ENCODE data around the gene CBFA2T3. TPM values are rescaled to one million over a fixed set of nuclear protein-coding genes. Genes with fewer than 3 reads are reported as not detected.

CBFA2T3 gene
- total RNA-seq, 6 experiments from 2014 or later, result 2.5 to 9.8 (median 4.2) TPM

GRCh38 chr16:88869673-88869980 is 107.4 kb downstream of the CBFA2T3 start:
- H3K4me1 ChIP-seq, result no peaks in the 10 kb centered on the region
- no peak for DNase-seq
- intact Hi-C loops (cut with DNase I), result loop anchor here in 1 of 2 donors (10.0 kb wide), 1 partner anchor 55 kb away; the partner anchor contains the start of gene APRT
- H3K9me3 ChIP-seq, result no peaks in the 10 kb centered on the region
- H3K36me3 ChIP-seq, result no peaks in the 10 kb centered on the region
- TF ChIP-seq CTCF (IDR thresholded peaks at IDR 0.05) (no peak), POLR2A (IDR thresholded peaks at IDR 0.05) (no peak)
- H3K4me3 ChIP-seq, result no peak overlapping the region
- ATAC-seq, result no peak
- no CpG with 5 or more reads among the region's 9 CpGs for WGBS (ENCODE audit: insufficient coverage, low coverage, low lambda C conversion rate, missing lambda C conversion rate)
- H3K27ac ChIP-seq, result no peak overlapping the region
- no peaks in the 10 kb centered on the region for H3K27me3 ChIP-seq

GRCh38 chr16:88868974-88869672 is 107.9 kb downstream of the CBFA2T3 start:
- 74% methylated on average over 5 of the region's 27 CpGs for WGBS (ENCODE audit: insufficient coverage, low coverage, low lambda C conversion rate, missing lambda C conversion rate)
- ATAC-seq, result no peak
- no peak for DNase-seq
- Histone ChIP-seq H3K27ac (no peak overlapping the region), H3K4me1 (no peaks in the 10 kb centered on the region), H3K9me3 (no peaks in the 10 kb centered on the region), H3K36me3 (no peaks in the 10 kb centered on the region), H3K4me3 (no peak overlapping the region), H3K27me3 (no peaks in the 10 kb centered on the region)
- intact Hi-C loops (cut with DNase I), result loop anchor here in 1 of 2 donors (10.0 kb wide), 1 partner anchor 54 kb away; the partner anchor contains the start of gene APRT
- TF ChIP-seq POLR2A (IDR thresholded peaks at IDR 0.05), result no peak
- no peak for TF ChIP-seq CTCF (IDR thresholded peaks at IDR 0.05)

- Histone ChIP-seq H3K27ac (no peak overlapping the region), H3K36me3 (no peaks in the 10 kb centered on the region), H3K4me3 (no peak overlapping the region), H3K27me3 (no peaks in the 10 kb centered on the region), H3K4me1 (no peaks in the 10 kb centered on the region), H3K9me3 (no peaks in the 10 kb centered on the region)
- intact Hi-C loops (cut with DNase I), result loop anchor here in 1 of 2 donors (10.0 kb wide), 1 partner anchor 53 kb away; the partner anchor contains the start of gene APRT
- ATAC-seq, result no peak
- no peak for TF ChIP-seq CTCF (IDR thresholded peaks at IDR 0.05)
- TF ChIP-seq POLR2A (IDR thresholded peaks at IDR 0.05), result no peak
- WGBS (ENCODE audit: insufficient coverage, low coverage, low lambda C conversion rate, missing lambda C conversion rate), result 73% methylated on average over 6 of the region's 24 CpGs
- DNase-seq, result no peak
Observed at GRCh38 chr16:88867581-88868246, 109.3 kb downstream of the CBFA2T3 start.

- Histone ChIP-seq H3K9me3 (no peaks in the 10 kb centered on the region), H3K27ac (no peak within 1 kb of the TSS), H3K27me3 (no peaks in the 10 kb centered on the region), H3K4me1 (no peaks in the 10 kb centered on the region), H3K4me3 (no peak within 1 kb of the TSS), H3K36me3 (peaks cover 0 to 3% (median 0%) of the 10 kb centered on the region in 4 donors)
- TF ChIP-seq POLR2A (IDR thresholded peaks at IDR 0.05) (no peak), CTCF (IDR thresholded peaks at IDR 0.05) (no peak)
- ATAC-seq (no peak), DNase-seq (no peak)
- WGBS (ENCODE audit: insufficient coverage, low coverage, low lambda C conversion rate, missing lambda C conversion rate), result 38% methylated on average over 4 of the region's 20 CpGs
- intact Hi-C loops (cut with DNase I), result loop anchor here in 1 of 2 donors (10.0 kb wide), 1 partner anchor 52 kb away; the partner anchor contains the start of gene APRT
Observed at GRCh38 chr16:88866151-88866920, 110.7 kb downstream of the CBFA2T3 start, which contains the start of gene PABPN1L. TSS of gene PABPN1L (minus strand) at chr16:88866660. CDS start at chr16:88866606, 54 bp downstream.
